GM12891 (cell line): Measurements from ENCODE around the gene USP27X.

Experiments used
- DNase-seq: peaks from one replicate; pipeline ENCODE4 v3.0.0; 2011; ENCODE audit warnings: low spot score; ENCODE audit not compliant: insufficient read length
- FAIRE-seq: peaks from 2 replicates; lab custom pipeline; 2011; peaks lifted over from hg19 to GRCh38; lab: Jason Lieb, UNC
- PAX5 ChIP-seq: IDR thresholded peaks from 2 replicates; pipeline ENCODE4 v1.6.1; 2011; ENCODE audit warnings: low read length, moderate library complexity, mild to moderate bottlenecking; ENCODE audit not compliant: insufficient read depth, severe bottlenecking
- POLR2A ChIP-seq: IDR thresholded peaks from 2 replicates; pipeline ENCODE4 v1.6.1; 2011; ENCODE audit warnings: low read depth, low read length, control low read depth
- POLR2AphosphoS5 ChIP-seq: IDR thresholded peaks from 2 replicates; pipeline ENCODE4 v1.6.1; 2011; ENCODE audit warnings: low read depth, low read length, control low read depth
- POU2F2 ChIP-seq: IDR thresholded peaks from 2 replicates; pipeline ENCODE4 v1.6.1; 2011; ENCODE audit warnings: low read depth, mild to moderate bottlenecking, control low read depth, low read length, moderate library complexity
- SPI1 ChIP-seq: IDR thresholded peaks from 2 replicates; pipeline ENCODE4 v1.6.1; 2011; ENCODE audit warnings: low read depth, low read length, control low read depth
- TAF1 ChIP-seq: IDR thresholded peaks from 2 replicates; pipeline ENCODE4 v1.6.1; 2011; ENCODE audit warnings: low read depth, low read length, control low read depth

Gene USP27X

DNA sequence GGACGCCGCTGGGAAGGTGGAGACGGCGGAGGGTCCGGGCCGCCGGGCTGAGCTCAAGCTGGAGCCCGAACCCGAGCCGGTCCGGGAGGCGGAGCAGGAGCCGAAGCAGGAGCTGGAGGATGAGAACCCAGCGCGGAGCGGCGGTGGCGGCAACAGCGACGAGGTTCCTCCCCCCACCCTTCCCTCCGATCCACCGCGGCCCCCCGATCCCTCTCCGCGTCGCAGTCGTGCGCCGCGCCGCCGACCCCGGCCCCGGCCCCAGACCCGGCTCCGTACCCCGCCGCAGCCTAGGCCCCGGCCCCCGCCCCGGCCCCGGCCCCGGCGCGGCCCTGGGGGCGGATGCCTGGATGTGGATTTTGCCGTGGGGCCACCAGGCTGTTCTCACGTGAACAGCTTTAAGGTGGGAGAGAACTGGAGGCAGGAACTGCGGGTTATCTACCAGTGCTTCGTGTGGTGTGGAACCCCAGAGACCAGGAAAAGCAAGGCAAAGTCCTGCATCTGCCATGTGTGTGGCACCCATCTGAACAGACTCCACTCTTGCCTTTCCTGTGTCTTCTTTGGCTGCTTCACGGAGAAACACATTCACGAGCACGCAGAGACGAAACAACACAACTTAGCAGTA is 483 bp downstream of the USP27X start:
- no peak for FAIRE-seq
- TF ChIP-seq PAX5 (no peak), POLR2AphosphoS5 (no peak), POU2F2 (no peak)
- DNase-seq: no peak

GRCh38 chrX:49880668-49881067 is 1.4 kb downstream of the USP27X start:
- no peak for FAIRE-seq
- DNase-seq: no peak
- no peak for TF ChIP-seq POU2F2
- TF ChIP-seq POLR2AphosphoS5: no peak
- no peak for TF ChIP-seq TAF1
- no peak for TF ChIP-seq POLR2A
- TF ChIP-seq PAX5: no peak
- no peak for TF ChIP-seq SPI1

DNA sequence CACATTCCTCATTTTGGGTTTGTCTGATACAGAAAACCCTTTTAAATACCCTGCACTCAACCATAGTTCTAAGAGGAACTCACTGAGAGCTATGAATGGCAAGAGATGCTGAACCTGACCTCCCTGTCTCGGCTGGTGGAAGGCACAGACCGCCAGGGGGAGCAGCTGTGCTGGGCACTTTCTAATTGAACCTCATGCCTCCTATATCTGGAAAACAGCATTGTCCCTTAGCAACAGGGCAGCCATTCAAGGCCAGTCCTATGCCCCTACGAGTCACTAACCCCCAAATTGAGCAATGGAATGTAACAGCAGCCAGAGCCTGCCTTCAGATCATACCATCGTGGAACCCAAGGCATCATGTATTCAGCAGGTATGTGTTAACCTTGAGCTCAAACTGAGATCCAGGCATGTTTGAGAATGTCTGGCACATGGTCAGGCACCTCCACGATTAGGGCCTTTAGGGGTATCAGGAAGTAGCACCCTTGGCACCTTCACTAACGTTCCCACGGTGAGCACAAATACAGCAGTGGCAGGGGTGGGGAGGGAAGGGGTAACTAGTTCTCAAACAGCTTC is 5.1 kb downstream of the USP27X start:
- DNase-seq: peak; percentile 17
- TF ChIP-seq POU2F2 (no peak), SPI1 (no peak), PAX5 (no peak), POLR2A (no peak), TAF1 (no peak), POLR2AphosphoS5 (no peak)
- FAIRE-seq: peak; percentile 91

GRCh38 chrX:49892542-49892941 is 13.3 kb downstream of the USP27X start:
- no peak for FAIRE-seq
- no peak for TF ChIP-seq POU2F2
- no peak for TF ChIP-seq SPI1
- TF ChIP-seq PAX5: no peak
- no peak for TF ChIP-seq POLR2AphosphoS5
- TF ChIP-seq TAF1: no peak
- no peak for TF ChIP-seq POLR2A
- DNase-seq: no peak

GRCh38 chrX:49896951-49897350 is 17.7 kb downstream of the USP27X start:
- DNase-seq (no peak), FAIRE-seq (no peak)
- no peak for TF ChIP-seq PAX5

- TF ChIP-seq POLR2AphosphoS5 (no peak), SPI1 (no peak), PAX5 (no peak), TAF1 (no peak), POU2F2 (no peak), POLR2A (no peak)
- no peak for FAIRE-seq
- no peak for DNase-seq
These were observed 21.8 kb downstream of the USP27X start for GRCh38 chrX:49901048-49901447.

- FAIRE-seq (no peak), DNase-seq (no peak)
- TF ChIP-seq POLR2A (no peak), POU2F2 (no peak), SPI1 (peak; percentile 68), TAF1 (no peak), POLR2AphosphoS5 (no peak), PAX5 (no peak)
These were observed 31.1 kb downstream of the USP27X start for GRCh38 chrX:49910344-49910743.

DNA sequence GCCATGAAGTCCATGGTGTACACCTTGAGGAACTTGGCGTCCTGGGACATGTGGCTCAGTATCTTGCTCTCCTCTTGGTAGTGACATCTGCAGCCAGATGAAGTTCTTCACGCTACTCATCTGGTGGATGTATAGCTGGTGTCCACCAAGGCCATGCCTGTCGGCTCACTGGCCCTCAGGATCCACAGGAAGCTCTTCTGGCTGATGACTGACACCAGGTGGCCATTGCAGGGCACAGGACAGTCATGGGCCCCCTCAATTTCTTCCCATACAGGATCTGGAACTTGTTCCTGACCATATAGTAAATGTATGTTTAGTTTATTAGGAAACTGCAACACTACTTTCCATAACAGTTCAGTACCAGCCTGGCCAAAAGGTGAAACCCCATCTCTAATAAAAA is 32.8 kb downstream of the USP27X start:
- DNase-seq (no peak), FAIRE-seq (no peak)
- TF ChIP-seq POLR2A (no peak), PAX5 (no peak), POLR2AphosphoS5 (no peak), TAF1 (no peak), POU2F2 (no peak), SPI1 (no peak)

DNA sequence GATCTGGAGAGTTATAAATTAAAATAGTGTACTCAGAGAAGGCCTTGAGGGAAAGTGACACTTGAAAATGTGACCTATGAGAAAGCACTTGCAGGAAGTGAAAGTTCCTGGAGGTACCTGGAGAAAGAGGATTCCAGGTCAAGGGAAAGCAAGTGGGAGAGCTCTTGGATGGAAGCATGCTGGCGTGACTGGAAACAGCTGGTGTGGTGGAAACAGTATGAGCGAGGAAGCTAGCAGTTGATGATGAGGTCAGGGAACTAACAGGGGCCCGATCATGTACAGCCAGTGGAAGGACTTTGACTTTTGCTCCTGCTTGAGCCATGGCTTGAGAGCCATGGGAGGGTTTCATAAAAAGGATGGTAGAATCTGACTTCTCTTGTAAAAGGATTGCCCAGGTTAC is 33.6 kb downstream of the USP27X start:
- TF ChIP-seq SPI1 (no peak), POLR2AphosphoS5 (no peak), POLR2A (no peak), PAX5 (no peak), POU2F2 (no peak), TAF1 (no peak)
- DNase-seq (no peak), FAIRE-seq (no peak)

- TF ChIP-seq SPI1 (no peak), TAF1 (no peak), POLR2A (no peak), PAX5 (no peak), POLR2AphosphoS5 (no peak), POU2F2 (no peak)
- DNase-seq (no peak), FAIRE-seq (no peak)
These were observed 36.3 kb downstream of the USP27X start for GRCh38 chrX:49915361-49916222.
